GM18517 (cell line): ENCODE measurements around the gene KCNG3.

Source experiments
- ATAC-seq: cut with Tn5 transposase; IDR thresholded peaks from one replicate; pipeline ENCODE4 v1.9.1; 2021; ENCODE audit warnings: mild to moderate bottlenecking, moderate library complexity; ENCODE audit not compliant: unreplicated experiment

KCNG3 gene

GRCh38 chr2:42488297-42488696 lies 5.5 kb downstream of the KCNG3 start:
- no peak for ATAC-seq

DNA sequence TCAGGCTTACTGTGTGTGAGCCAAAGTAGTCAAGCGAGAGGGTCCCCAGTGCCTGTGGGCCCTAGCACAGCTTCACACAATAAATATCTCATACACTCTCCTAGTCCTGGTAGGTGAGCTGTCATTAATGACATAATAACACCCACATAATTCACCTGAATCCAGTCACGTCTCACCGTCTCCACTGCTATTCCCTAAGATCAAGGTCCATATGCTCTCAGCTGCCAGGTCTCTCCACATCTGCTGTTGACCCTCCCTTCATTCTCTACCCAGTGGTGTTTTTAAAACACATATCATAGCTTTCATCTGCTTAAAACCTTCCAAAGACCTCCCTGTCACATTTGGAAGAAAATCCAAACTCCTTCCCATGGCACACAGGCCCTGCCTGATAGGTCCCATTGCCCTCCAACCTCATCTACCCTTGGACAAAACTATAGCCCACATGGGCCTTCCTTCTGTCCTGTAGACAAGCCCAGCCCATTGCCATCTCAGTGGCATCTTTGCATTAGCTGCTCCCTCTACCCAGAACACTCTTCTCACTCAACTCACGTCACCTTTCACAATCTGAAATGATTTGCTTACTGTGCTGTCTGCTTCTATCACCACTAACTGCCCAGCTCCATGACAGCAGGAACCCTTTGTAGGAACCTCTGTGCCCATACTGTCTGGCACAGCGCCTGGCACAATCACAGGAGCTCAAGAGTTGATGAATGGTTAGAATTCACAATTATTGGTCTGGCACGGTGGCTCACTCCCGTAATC lies 7.5 kb downstream of the KCNG3 start:
- ATAC-seq: no peak

- no peak for ATAC-seq
These were observed 13.4 kb downstream of the KCNG3 start for GRCh38 chr2:42480402-42480801.

DNA sequence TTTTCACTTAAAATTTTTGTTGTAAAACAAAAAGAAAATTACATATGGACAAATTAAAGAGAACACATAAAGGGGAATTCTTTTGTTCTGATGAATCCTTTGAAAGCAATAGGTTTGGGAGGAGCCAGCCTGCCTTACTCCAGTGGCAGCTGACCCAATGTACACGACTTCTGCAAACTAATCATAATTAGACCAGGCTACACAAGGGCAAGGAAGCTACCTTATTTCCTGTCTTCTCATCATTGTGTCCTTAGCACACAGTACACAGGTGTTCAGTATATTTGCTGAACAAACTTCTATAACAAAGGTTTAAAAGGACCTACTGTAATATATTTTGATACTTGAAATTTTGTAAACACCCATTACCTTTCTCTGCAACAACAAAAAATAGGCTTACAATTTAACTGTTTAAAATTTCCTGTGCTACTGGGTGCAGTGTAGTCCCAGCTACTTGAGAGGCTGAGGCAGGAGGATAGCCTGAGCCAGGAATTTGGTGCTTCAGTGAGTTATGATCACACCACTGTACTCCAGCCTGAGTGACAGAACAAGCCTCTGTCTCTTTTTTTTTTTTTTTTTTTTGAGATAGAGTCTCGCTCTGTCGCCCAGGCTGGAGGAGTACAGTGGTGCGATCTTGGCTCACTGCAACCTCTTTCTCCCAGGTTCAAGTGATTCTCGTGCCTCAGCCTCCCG lies 18.9 kb downstream of the KCNG3 start:
- no peak for ATAC-seq

DNA sequence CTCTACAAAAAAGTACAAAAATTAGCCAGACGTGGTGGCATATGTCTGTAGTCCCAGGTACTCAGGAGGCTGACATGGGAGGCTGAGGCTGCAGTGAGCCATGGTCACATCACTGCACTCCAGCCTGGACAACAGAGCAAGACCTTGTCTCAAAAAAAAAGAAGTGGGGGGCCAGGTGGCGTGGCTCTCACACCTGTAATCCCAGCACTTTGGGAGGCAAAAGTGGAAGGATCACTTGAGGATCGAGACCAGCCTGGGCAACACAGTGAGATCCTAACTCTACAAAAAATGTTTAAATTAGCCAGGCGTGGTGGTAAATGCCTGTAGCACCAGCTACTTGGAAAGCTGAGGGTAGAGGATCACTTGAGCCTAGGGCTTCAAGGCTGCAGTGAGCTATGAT lies 23.1 kb downstream of the KCNG3 start:
- no peak for ATAC-seq

- ATAC-seq: no peak
These were observed 29.2 kb downstream of the KCNG3 start for GRCh38 chr2:42464631-42465030.

DNA sequence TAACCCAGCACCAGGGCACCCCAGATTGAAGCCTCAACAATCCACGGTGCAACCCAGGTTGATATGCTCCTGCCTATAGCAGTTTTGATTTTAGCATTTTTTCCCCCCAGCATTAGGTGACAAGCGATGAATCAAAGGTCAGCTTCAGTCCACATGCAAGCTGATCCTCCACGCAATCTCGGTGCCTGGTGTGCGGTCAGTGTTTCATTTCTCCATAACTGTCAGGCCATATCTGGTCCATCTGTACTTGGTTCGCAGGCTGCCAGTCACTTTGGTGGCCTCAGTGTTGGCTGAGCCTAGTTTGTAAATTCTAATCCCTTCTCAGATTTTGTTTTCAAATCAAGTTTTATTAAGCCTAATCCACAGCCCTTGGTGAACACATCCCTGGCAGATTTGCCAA lies 30.2 kb downstream of the KCNG3 start:
- ATAC-seq: no peak

- ATAC-seq: no peak
These were observed 34.5 kb downstream of the KCNG3 start for GRCh38 chr2:42459296-42459695.

- no peak for ATAC-seq
These were observed 35.4 kb downstream of the KCNG3 start for GRCh38 chr2:42458396-42458795.

GRCh38 chr2:42457011-42457410 lies 36.8 kb downstream of the KCNG3 start:
- ATAC-seq: no peak

- ATAC-seq: no peak
These were observed 37.5 kb downstream of the KCNG3 start for GRCh38 chr2:42456126-42456839.

- no peak for ATAC-seq
These were observed 41.2 kb downstream of the KCNG3 start for GRCh38 chr2:42452545-42452944.

GRCh38 chr2:42450136-42450535 lies 43.6 kb downstream of the KCNG3 start:
- ATAC-seq: no peak

DNA sequence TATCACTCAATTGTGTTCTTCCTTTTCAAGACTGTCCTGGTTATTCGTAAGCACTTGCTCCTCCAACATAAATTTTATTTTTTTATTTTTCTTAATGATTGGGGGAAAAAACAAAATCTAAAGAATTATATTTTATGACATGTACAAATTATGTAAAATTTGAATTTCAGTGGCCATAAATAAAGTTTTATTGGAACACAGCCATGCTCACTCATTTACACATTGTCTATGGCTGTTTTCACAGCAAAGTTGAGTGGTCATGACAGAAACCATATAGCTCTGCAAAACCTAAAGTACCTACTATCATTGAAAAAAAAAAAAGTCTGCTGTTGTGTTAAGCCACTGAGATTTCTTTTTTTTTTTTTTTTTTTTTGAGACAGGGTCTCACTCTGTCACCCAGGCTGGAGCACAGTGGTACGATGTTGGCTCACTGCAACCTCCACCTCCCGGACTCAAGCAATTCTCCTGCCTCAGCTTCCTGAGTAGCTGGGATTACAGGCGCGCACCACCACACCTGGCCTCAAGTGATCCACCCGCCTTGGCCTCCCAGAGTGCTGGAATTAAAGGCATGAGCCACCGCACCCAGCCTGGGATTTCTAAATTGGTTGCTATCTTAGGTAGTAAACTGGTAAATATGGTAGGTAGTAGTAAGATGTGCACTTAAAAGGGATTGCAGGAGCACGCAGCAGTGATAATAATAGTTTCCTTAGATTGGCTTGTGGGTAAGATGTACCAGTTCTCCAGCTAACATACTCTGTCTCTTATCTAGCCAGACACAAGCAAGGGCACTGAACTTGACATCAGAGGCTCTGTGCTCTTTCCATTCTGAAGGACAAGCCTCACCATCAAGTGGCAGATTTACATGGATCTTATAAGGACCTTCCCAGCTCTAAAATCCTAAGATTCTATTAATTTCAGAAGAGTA lies 44.4 kb downstream of the KCNG3 start:
- ATAC-seq: no peak

DNA sequence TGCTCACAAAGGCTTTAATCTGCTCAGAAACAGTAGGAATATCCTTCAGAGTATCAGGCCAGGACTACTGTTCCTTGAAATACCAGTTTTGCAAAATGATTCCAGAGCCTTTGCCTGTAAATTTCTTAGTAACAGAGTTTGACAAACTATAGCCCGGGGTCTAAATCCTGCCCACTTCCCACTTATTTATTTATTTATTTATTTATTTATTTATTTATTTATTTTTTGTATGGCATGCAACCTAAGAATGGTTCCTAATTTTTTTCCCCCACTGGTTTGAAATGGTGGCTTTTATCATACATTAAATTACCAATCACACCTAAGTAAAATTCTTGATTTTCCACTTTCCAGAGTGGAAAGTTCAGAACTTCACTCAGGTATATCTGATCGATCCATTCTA lies 45.6 kb downstream of the KCNG3 start:
- no peak for ATAC-seq

DNA sequence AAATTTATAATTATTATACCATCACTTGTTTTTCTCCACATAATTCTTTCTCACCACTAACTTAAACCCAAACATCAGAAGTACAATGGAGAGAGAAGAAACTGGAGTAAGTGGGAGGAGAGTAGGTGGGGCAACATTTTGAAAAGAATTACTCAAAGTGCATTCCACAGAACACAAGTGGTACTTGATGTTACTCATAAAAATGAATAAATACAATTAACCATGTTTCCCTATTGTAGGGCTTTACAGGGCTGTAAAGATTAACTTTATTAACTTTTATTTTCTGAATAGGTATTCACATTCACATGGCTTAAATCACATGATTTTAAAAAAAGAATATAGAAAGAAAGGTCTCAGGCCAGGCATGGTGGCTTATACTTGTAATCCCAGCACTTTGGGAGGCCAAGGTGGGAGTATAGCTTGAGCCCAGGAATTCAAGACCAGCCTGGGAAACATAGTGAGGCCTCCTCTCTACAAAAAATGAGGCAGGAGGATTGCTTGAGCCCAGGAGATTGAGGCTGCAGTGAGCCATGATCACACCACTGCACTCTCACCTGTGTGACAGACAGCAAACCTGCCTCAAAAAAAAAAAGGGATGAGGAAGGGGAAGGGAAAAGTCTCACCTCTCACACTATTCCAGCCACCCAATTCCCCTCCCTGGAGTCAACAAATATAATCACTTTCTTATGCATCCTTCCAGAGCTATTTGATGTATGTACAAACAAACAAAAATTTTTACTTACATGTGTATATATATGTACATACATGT lies 47.1 kb downstream of the KCNG3 start:
- no peak for ATAC-seq

- no peak for ATAC-seq
These were observed 49.9 kb downstream of the KCNG3 start for GRCh38 chr2:42443718-42444399.

DNA sequence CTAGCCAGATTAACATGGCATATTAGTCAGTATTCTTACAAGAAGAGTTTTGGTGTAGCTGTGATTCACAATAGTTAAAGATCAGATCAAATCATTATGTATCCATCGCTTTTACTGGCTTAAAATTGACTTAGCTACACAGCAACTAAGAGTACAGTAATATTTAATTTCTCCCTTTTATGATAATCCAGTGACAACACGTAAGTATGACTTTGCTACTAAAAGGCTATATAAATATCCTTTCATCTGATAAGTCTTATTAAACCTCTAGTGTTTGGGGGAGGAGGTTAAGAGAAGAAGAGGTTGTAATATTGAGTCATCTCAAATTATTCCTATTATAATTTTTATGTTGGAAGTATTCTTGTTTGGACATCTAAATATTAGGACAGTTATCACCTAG lies 51.0 kb downstream of the KCNG3 start:
- ATAC-seq: no peak

- no peak for ATAC-seq
These were observed 55.1 kb downstream of the KCNG3 start for GRCh38 chr2:42438685-42439084.

DNA sequence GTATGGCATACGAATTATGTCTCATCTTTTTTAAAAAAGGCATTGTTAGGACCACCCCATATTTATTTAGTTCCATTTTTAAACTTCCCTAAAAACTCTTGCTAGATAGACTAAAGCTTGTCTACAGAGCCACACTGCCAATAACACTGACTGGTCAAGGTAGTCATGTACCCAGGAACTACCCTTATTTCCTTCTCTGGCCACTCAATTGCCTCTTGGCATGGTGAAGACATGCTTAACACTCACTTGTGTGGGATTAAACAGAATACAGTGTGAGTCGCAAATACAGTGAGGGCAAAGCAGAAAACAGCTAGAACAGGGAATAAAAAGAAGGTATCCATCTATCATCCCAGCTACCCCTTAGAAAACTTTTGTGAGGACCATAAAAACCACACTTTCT lies 57.4 kb downstream of the KCNG3 start:
- ATAC-seq: no peak
